Tibial nerve (tissue), 3 donors: Measurements from ENCODE around the gene FAAP20.
"Not testable (repeated sequence)": the region's sequence is repeated elsewhere in the genome, so short reads cannot be mapped to it uniquely, and the experiment has no call there.

Experiments
- CTCF ChIP-seq, 5 experiments: fragments of 200-600 bp in 3 of 5; fragments of 450-650 bp in 2 of 5; sonication (generic) in 3 of 5; IDR thresholded peaks; one replicate each; pipeline ENCODE4 v1.5.1; 2016 to 2019; ENCODE audit warnings: antibody characterized with exemption in 5 of 5, mild to moderate bottlenecking in 3 of 5, moderate library complexity in 2 of 5
- POLR2A ChIP-seq, 2 donors: fragments of 450-650 bp; IDR thresholded peaks; one replicate each; pipeline ENCODE4 v1.6.1; 2017; ENCODE audit warnings: antibody characterized with exemption in 2 of 2, mild to moderate bottlenecking in 2 of 2, moderate library complexity in 2 of 2

DNA sequence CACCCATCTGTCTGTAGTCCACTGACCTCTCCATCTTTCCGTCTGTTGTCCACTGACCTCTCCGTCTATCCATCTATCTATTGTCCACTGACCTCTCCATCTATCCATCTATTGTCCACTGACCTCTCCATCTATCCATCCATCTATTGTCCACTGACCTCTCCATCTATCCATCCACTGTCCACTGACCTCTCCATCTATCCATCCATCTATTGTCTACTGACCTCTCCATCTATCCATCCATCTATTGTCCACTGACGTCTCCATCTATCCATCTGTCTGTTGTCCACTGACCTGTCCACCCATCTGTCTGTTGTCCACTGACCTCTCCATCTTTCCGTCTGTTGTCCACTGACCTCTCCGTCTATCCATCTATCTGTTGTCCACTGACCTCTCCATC lies 46.7 kb downstream of the FAAP20 start:
- not testable (repeated sequence) for TF ChIP-seq POLR2A, CTCF (IDR thresholded peaks at IDR 0.05)
